Dendritic cell treated with granulocyte-macrophage colony-stimulating factor and Interleukin-4, amounts not matched to agents 40 ng/mL and 50 ng/mL, for 4 days (primary cell): Measurements from ENCODE around the gene AGPAT4.

Source experiments
- H3K27ac Mint-ChIP-seq: one replicate; pipeline ENCODE4 v1.8.0; 2022; ENCODE audit warnings: mild to moderate bottlenecking, mixed read lengths
- H3K27me3 Mint-ChIP-seq: one replicate; pipeline ENCODE4 v1.8.0; 2022; ENCODE audit warnings: mild to moderate bottlenecking, mixed read lengths
- H3K36me3 Mint-ChIP-seq: one replicate; pipeline ENCODE4 v1.8.0; 2022; ENCODE audit warnings: low read depth, mixed read lengths
- H3K4me1 Mint-ChIP-seq: one replicate; pipeline ENCODE4 v1.8.0; 2022; ENCODE audit warnings: low read depth, mixed read lengths
- H3K4me3 Mint-ChIP-seq: one replicate; pipeline ENCODE4 v1.8.0; 2022; ENCODE audit warnings: mild to moderate bottlenecking, moderate library complexity, mixed read lengths
- H3K9me3 Mint-ChIP-seq: one replicate; pipeline ENCODE4 v1.8.0; 2022; ENCODE audit warnings: mixed read lengths
- intact Hi-C: fragments of 100-400 bp; cut with micrococcal nuclease; formaldehyde crosslinking; loops from one replicate; pipeline ENCODE4 v1.15.0; 2022

The AGPAT4 gene

DNA sequence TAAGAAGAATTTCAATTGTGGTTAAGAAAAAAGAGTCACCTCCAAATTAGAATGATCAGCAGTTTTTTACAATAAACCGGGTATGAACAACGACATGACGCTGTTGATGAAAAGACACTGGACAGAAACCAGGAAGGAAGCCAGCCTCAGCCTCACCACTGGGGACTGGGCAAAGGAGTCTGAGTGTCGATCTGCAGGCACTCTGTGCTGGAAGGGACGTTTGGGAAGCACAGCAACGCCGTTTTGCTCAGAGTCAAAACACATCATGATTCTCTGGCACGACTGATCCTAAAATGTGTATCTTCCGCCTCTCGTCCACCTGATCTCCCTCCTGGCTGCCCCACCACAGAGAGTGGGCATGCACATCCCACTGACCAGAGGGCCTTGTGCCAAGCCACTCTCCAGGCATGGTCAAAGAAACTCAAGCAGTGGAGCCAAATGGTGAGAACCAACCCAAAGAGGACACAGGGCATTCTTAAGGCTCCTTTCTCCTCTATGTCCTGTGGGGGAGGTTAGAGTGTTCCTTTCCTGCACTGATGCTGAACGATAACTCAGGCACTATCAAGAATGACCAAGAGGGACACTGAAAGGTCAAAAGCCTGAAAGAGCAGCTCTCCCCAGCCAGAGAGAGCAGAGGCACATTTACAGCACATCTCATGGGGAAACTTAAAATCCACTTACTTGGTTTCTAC lies 68.8 kb downstream of the AGPAT4 start:
- intact Hi-C loops: no loop called here
- no peaks in the 10 kb centered on the region for H3K9me3 Mint-ChIP-seq
- peaks cover 8% of the 10 kb centered on the region for H3K36me3 Mint-ChIP-seq
- H3K27ac Mint-ChIP-seq: peak overlapping the region; percentile 3
- H3K27me3 Mint-ChIP-seq: no peaks in the 10 kb centered on the region
- peaks cover 42% of the 10 kb centered on the region for H3K4me1 Mint-ChIP-seq
- H3K4me3 Mint-ChIP-seq: no peak overlapping the region

DNA sequence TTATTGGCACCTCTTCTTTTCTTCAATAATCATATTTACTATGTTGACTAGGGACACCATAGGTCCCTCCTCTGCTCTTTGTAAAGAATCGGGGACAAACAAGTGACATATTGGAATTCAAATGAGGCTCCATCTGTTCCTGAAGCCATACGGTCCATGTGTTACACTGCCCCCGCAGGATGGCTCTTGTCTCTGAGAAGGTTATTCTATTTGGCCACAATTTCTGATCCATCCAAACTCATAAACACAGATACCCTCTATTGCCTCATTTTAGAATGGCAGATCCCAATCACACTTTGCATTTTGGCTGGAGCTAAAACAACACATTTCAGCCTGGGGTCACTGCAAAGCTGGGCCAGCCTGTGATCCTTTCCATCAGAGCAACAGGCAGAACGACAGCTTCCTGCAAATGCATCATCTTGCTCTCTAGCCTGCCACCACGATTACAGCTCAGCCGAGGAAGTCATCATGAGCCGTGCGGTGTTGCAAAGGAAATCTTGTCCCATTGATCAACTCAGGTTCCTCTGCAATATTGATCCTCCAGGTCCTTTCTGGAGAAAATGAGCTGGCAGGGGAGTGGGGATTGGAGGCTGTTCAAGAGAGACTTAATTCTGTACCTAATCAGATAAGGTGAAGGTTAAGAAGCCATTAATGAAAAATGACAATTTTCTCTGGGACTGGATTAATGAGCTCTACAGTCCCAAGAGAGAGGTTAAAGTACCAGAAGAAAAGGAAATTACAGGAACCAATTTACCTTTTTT lies 73.1 kb downstream of the AGPAT4 start:
- Mint-ChIP-seq H3K9me3 (no peaks in the 10 kb centered on the region), H3K36me3 (peaks cover 8% of the 10 kb centered on the region), H3K4me3 (no peak overlapping the region), H3K27me3 (no peaks in the 10 kb centered on the region), H3K4me1 (peaks cover 57% of the 10 kb centered on the region), H3K27ac (no peak overlapping the region)
- intact Hi-C loops: no loop called here

DNA sequence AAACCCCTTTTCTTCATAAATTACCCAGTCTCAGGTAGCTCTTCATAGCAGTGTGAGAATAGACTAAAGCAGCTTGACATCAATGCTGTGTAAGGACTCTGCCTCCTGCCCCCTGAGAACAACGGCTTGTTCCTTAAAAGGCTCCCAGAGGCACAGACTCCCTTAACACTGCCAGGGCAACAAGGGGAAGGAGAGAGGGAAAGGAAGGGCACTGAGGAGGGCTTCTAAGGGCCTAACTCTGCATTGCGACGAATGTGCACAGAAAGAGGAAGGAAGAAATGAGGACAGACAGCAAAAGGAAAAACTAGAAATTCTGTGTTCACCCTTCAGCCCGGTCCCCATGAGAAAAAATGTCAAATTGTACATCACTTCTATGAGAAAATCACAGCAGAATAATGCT lies 74.0 kb downstream of the AGPAT4 start:
- H3K4me1 Mint-ChIP-seq: peaks cover 56% of the 10 kb centered on the region
- intact Hi-C loops: no loop called here
- H3K36me3 Mint-ChIP-seq: peaks cover 8% of the 10 kb centered on the region
- no peaks in the 10 kb centered on the region for H3K9me3 Mint-ChIP-seq
- H3K4me3 Mint-ChIP-seq: no peak overlapping the region
- no peak overlapping the region for H3K27ac Mint-ChIP-seq
- H3K27me3 Mint-ChIP-seq: no peaks in the 10 kb centered on the region

DNA sequence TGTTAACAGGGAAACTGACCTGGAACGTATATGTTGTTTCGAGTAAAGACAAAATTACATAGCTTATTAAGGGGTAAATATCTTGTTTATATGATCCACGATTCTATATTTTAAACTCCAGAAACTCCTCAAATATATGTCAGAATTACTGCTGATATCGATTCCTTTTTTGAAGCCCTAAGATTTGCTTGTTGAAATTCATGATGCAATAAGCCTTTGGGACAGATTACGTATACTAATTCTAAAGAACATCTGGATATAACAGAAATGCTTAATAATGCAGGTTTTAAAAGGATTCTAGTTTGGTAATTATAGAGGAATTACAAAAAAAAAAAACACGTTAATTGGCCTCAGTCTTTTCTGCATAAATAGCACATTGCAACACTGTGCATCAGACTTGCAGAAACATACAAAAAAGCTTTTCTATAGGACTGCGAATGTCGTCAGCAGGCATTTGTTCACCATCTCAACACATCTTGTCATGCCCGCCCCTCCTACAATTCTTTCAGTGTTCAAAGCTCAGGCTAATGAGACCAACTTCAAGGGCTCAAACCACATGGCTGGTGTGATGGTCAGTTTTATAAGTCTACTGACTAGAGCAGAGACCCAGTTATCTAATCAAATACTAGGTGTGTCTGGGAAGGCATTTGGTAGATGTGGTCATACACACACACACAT lies 74.9 kb downstream of the AGPAT4 start:
- no peak overlapping the region for H3K27ac Mint-ChIP-seq
- H3K4me3 Mint-ChIP-seq: no peak overlapping the region
- intact Hi-C loops: no loop called here
- H3K4me1 Mint-ChIP-seq: peaks cover 55% of the 10 kb centered on the region
- H3K27me3 Mint-ChIP-seq: no peaks in the 10 kb centered on the region
- peaks cover 8% of the 10 kb centered on the region for H3K36me3 Mint-ChIP-seq
- H3K9me3 Mint-ChIP-seq: no peaks in the 10 kb centered on the region

DNA sequence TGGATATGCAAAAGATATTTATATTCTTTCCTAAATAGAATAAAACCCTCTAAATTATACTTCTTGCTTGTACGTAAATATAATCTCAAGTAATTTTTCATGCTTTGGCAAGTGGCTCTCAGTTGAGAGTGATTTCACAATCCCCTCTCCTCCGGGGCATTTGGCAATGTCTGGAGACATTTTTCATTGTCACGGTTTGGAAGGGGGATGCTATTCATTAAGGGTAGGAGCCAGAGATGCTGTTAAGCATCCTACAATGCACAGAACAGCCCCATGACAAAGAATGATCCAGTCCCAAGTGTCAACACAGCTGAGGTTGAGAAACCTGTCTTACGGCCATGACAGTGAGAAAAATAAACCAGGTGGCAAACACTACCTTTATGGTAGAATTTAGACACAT lies 75.7 kb downstream of the AGPAT4 start:
- H3K27ac Mint-ChIP-seq: no peak overlapping the region
- no peaks in the 10 kb centered on the region for H3K27me3 Mint-ChIP-seq
- intact Hi-C loops: no loop called here
- H3K36me3 Mint-ChIP-seq: peaks cover 8% of the 10 kb centered on the region
- H3K4me3 Mint-ChIP-seq: no peak overlapping the region
- H3K9me3 Mint-ChIP-seq: peaks cover 2% of the 10 kb centered on the region
- peaks cover 55% of the 10 kb centered on the region for H3K4me1 Mint-ChIP-seq

DNA sequence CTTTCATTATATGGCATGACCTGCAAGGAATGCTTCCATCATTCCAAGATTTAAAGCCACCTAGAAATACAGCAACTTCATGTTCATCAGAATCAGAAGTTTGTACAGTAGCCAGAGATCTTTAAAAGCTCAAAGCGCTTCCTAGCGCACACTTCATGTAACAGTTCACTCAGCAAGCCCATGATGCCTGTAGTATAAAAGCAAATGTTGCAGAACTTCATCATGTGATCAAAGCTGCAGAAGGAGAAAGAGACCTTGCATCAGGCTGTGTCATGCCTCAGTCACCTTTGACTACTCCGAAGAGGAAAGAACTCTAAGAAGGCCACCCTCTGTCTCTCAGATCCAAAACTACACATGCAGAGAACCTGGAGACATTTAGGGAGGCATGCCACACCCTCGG lies 78.5 kb downstream of the AGPAT4 start:
- no peak overlapping the region for H3K4me3 Mint-ChIP-seq
- peaks cover 11% of the 10 kb centered on the region for H3K9me3 Mint-ChIP-seq

DNA sequence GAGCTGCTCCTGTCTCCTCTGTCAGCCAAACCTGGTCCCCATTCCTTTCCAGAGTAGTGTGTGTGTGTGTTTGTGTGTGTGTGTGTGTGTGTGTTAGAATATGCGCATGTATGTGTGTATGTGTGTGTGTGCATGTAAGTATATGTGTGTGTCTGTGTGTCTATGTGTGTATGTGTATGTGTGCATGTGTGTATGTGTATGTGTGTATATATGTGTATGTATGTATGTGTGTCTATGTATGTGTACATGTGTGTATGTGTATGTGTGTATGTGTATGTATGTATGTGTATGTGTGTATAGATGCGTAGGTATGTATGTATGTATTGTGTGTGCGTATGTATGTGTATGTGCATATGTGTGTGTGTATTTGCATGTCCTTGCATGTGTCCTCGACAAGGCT lies 79.5 kb downstream of the AGPAT4 start:
- Mint-ChIP-seq H3K27me3 (no peaks in the 10 kb centered on the region), H3K4me1 (peaks cover 44% of the 10 kb centered on the region), H3K27ac (no peak overlapping the region), H3K36me3 (no peaks in the 10 kb centered on the region), H3K4me3 (no peak overlapping the region), H3K9me3 (peaks cover 11% of the 10 kb centered on the region)
- intact Hi-C loops: no loop called here

More for the DNA sequence above, 78.5 kb downstream of the AGPAT4 start:
- intact Hi-C loops: no loop called here
- no peak overlapping the region for H3K27ac Mint-ChIP-seq
- no peaks in the 10 kb centered on the region for H3K36me3 Mint-ChIP-seq
- no peaks in the 10 kb centered on the region for H3K27me3 Mint-ChIP-seq
- peaks cover 45% of the 10 kb centered on the region for H3K4me1 Mint-ChIP-seq

DNA sequence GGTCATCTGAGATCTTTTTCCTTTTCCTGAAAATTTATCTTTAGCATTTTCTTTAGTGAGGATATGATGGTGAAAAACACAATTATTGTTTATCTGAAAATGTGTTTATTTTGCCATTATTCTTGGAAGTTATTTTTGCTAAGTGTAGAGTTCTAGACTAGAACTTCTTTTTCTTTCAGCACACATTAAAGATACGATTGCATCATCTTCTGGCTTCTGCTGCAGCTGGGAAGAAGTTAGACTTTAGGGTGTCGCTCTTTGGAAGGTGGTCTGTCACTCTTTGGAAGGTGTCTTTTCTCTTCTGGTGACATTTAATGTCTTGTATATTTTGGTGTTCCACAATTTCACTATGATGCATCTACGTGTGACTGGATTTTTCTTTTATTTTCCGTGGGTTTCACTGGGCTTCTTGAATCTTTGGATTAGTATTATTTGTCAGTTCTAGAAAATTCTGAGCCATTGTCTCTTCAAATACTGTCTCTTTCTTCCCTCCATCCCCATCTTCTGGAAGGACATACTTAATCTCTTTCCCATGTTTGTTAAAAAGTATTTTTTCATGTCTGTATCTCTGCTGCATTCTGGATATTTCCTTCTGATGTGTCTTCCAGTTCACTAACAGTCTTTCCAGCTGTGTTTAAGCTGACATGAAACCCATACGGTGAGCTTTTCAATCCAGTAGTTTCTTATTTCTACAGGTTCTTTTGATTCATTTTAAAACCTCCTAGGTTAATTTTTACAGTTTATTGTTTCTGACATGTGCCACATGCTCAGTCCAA lies 81.0 kb downstream of the AGPAT4 start:
- intact Hi-C loops: no loop called here
- H3K4me1 Mint-ChIP-seq: peaks cover 44% of the 10 kb centered on the region
- H3K36me3 Mint-ChIP-seq: no peaks in the 10 kb centered on the region
- no peak overlapping the region for H3K27ac Mint-ChIP-seq
- H3K27me3 Mint-ChIP-seq: no peaks in the 10 kb centered on the region
- peaks cover 11% of the 10 kb centered on the region for H3K9me3 Mint-ChIP-seq
- H3K4me3 Mint-ChIP-seq: no peak overlapping the region

DNA sequence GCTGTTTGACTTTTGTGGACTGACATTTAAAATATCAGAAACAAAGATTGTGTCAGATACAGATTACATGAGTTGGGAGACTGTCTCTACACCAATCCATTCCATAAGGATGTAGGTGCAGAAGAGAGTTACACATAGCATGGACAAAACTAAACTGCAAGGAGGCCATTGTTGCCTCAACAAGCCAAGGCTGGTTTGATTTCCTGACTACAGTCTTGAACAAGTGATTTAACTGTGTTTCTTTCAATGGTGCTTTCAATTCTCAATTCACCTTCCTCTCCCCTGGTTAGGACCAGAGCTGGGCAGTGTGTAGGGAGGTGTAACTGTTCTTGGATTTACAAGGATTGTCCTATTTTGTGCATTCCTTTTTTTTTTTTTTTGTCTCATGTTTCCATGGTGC lies 82.2 kb downstream of the AGPAT4 start:
- intact Hi-C loops: no loop called here
- Mint-ChIP-seq H3K4me1 (peaks cover 47% of the 10 kb centered on the region), H3K4me3 (no peak overlapping the region), H3K9me3 (peaks cover 11% of the 10 kb centered on the region), H3K36me3 (peaks cover 4% of the 10 kb centered on the region), H3K27ac (no peak overlapping the region), H3K27me3 (no peaks in the 10 kb centered on the region)

DNA sequence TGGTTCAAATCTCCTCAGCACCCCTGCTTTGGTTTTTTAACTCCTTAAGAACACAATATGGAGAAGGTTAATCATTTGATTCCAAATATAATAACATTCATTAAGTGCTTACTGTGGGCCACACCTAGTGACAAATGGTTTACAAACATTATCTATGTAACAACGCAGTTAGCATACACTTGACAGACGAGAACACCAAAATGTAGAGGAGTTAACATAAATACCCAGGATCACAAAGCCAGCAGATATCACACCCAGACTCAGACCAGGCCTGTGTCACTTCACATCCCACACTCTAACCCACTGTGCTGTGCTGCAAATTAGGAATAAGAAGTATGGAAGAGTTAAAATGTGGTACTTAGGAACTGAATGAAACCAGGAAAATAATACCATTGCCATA lies 82.9 kb downstream of the AGPAT4 start:
- Mint-ChIP-seq H3K36me3 (peaks cover 4% of the 10 kb centered on the region), H3K27ac (no peak overlapping the region), H3K4me1 (peaks cover 47% of the 10 kb centered on the region), H3K27me3 (no peaks in the 10 kb centered on the region), H3K4me3 (no peak overlapping the region), H3K9me3 (peaks cover 11% of the 10 kb centered on the region)
- intact Hi-C loops: no loop called here

DNA sequence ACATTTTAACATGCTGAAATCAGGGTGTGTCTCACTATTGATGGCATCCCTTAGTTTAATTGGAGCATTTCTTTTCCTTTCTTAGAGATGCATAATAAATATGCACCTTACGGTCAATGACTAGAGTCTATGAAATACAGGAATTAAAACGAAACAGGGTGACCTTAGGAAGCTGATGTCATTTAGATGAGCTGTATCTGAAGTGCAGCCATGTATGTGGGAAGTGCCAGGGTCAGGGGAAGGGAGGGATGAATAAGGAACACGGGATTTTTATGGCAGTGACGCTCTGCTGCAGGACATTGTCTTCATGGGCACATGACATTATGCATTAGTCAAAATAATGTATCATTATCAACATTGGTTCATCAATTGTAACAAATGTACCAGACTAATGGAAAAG lies 84.0 kb downstream of the AGPAT4 start:
- peaks cover 43% of the 10 kb centered on the region for H3K4me1 Mint-ChIP-seq
- no peaks in the 10 kb centered on the region for H3K27me3 Mint-ChIP-seq
- no peak overlapping the region for H3K4me3 Mint-ChIP-seq
- H3K36me3 Mint-ChIP-seq: peaks cover 4% of the 10 kb centered on the region
- intact Hi-C loops: no loop called here
- H3K27ac Mint-ChIP-seq: no peak overlapping the region
- peaks cover 11% of the 10 kb centered on the region for H3K9me3 Mint-ChIP-seq

DNA sequence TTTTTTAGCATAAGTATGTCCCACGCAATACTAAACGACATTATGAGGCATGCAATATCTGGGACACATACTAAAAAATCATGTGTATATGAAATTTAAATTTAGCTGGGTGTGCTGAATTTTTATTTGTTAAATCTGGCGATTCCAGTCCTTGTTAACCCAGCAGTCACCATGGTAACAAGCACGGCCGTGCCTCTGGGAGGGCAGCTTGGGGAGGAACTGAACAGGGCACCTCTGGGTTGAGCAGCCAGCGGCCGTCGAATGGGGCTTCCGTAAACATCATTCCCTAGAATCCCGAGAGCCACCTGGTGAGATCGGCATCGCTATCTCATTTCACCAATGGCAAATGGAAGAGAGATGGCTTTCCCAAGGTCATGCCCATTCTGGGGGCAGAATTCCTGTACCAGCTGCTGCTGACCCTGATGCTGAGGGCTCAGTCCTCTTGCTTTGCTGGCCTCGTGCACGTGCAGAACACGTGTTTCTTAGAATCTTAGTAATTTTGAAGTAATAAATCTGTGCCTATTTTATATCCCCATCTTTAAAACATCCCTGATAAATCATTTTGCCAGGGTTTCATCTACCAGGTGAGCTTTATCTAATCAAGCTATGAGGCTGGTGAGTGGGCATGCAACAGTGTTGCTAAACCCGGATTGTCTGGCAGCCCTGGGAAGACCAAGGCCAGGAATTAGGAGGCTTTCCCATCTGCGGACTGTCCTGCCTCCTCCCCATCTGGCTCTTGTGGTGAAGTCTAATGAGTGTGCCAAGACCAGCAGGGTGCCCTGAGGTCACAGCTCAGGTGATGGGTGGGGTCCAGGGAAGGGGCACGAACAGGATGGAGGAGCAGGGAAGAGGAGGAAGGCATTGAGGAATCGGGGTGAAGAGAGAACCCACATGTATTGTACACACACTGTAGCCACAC lies 85.1 kb downstream of the AGPAT4 start:
- Mint-ChIP-seq H3K9me3 (peaks cover 11% of the 10 kb centered on the region), H3K4me3 (no peak overlapping the region), H3K4me1 (peaks cover 53% of the 10 kb centered on the region), H3K27me3 (peaks cover 2% of the 10 kb centered on the region), H3K36me3 (peaks cover 14% of the 10 kb centered on the region), H3K27ac (peak overlapping the region; percentile 50)
- intact Hi-C loops: no loop called here

DNA sequence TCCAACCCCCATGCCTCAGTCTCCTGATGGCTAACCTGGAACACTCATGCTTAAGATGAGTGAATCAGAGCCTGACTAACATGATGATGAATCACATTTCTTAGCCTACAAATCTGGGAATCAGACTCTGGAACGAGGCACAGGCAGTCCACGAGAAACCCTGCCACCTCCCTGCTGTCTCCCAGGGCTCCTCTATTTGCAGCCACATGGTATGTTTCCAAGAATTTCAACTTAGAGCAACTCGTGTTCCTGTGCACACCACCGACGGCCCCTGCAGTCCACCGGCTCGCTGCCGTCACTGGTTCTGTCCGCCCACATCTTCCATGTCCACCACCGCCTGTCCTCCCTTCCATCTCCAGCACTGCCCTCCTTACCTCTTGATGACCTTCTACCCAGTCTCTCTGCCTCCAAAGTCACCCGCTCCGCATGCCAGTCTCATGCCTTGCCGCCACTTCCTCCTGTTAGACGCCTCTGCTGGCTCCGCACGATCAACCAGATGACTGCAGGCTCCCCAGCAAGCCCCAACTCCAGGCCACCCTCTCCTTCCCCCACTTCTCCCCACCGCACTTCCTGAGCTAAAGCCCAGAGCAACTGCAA lies 87.6 kb downstream of the AGPAT4 start:
- Mint-ChIP-seq H3K27me3 (peaks cover 4% of the 10 kb centered on the region), H3K27ac (peak overlapping the region; percentile 58), H3K4me1 (peaks cover 52% of the 10 kb centered on the region), H3K36me3 (peaks cover 19% of the 10 kb centered on the region), H3K4me3 (peak overlapping the region; percentile 39), H3K9me3 (no peaks in the 10 kb centered on the region)
- intact Hi-C loops: no loop called here
